Measurements from ENCODE around the gene LAMB1.

GRCh38 chr7:107889992-107890391 is 113.0 kb downstream of the LAMB1 start:
- TF ChIP-seq, protein P1, sequence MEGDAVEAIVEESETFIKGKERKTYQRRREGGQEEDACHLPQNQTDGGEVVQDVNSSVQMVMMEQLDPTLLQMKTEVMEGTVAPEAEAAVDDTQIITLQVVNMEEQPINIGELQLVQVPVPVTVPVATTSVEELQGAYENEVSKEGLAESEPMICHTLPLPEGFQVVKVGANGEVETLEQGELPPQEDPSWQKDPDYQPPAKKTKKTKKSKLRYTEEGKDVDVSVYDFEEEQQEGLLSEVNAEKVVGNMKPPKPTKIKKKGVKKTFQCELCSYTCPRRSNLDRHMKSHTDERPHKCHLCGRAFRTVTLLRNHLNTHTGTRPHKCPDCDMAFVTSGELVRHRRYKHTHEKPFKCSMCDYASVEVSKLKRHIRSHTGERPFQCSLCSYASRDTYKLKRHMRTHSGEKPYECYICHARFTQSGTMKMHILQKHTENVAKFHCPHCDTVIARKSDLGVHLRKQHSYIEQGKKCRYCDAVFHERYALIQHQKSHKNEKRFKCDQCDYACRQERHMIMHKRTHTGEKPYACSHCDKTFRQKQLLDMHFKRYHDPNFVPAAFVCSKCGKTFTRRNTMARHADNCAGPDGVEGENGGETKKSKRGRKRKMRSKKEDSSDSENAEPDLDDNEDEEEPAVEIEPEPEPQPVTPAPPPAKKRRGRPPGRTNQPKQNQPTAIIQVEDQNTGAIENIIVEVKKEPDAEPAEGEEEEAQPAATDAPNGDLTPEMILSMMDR (IDR thresholded peaks at IDR 0.05): no peak
- TF ChIP-seq POLR2A (IDR thresholded peaks at IDR 0.05): no peak
